ENCODE measurements around the gene BAIAP2L2. TPM values are rescaled to one million over a fixed set of nuclear protein-coding genes. Genes with fewer than 3 reads are reported as not detected.

The BAIAP2L2 gene
- total and polyA plus RNA-seq, 10 of the 15 experiments (the other 5 are each of a cell fraction or from before 2014, with no cell fraction given) = 0.08 to 0.38 (median 0.14) TPM; not detected in 6

GRCh38 chr22:38137876-38138687 lies 27.6 kb upstream of the BAIAP2L2 start:
- FAIRE-seq = no peak
- POLR2A ChIA-PET = no interaction called here

More at GRCh38 chr22:38137876-38138687, 27.6 kb upstream of the BAIAP2L2 start:
- intact Hi-C loops (cut with micrococcal nuclease; ENCODE audit: unreplicated experiment) = no loop called here
- Histone ChIP-seq H3K27me3 (replicated peaks in 1 of 2; ENCODE audit: control insufficient read depth in 2 of 2, insufficient read depth in 2 of 2, low read length in 1 of 2) (no peaks in the 10 kb centered on the region), H3K4me1 (ENCODE audit: control insufficient read depth, insufficient read depth, low read length) (no peaks in the 10 kb centered on the region), H4K20me1 (ENCODE audit: control insufficient read depth, insufficient read depth) (no peaks in the 10 kb centered on the region), H3K9me3 (replicated peaks; ENCODE audit: control insufficient read depth, insufficient read depth, low read length) (no peaks in the 10 kb centered on the region), H3K36me3 (ENCODE audit: control insufficient read depth in 2 of 2, insufficient read depth in 2 of 2, low read length in 1 of 2) (peaks cover 1 to 3% of the 10 kb centered on the region in 2 experiments), H3K27ac (ENCODE audit: control insufficient read depth, insufficient read depth) (no peak overlapping the region), H3K9ac (ENCODE audit: control insufficient read depth, insufficient read depth, low read length) (no peak overlapping the region), H3K4me3 (no peak overlapping the region), H3K79me2 (ENCODE audit: control insufficient read depth, insufficient read depth, low read length) (no peaks in the 10 kb centered on the region), H2AFZ (ENCODE audit: control insufficient read depth, low read depth, low read length) (no peak overlapping the region), H3K4me2 (ENCODE audit: control insufficient read depth, insufficient read depth) (no peak overlapping the region)
- no TSS peak for BruUV-seq (replicated peaks)
- DNase-seq (ENCODE audit: low read depth, low spot score) = no peak
- TF ChIP-seq CEBPB (IDR thresholded peaks at IDR 0.05; ENCODE audit: borderline replicate concordance in 1 of 2, low read depth in 2 of 2, low read length in 2 of 2) = no peak
- TF ChIP-seq TAF1 (IDR thresholded peaks at IDR 0.05; ENCODE audit: borderline replicate concordance, low read depth, low read length) = no peak
- no peak for TF ChIP-seq ZNF274 (IDR thresholded peaks at IDR 0.05; ENCODE audit: insufficient read depth, insufficient read length)
- TF ChIP-seq SIX5 (IDR thresholded peaks at IDR 0.05; ENCODE audit: low read depth, low read length, severe bottlenecking) = no peak
- no peak for TF ChIP-seq IRF3 (IDR thresholded peaks at IDR 0.05)
- TF ChIP-seq FOXM1 (IDR thresholded peaks at IDR 0.05; ENCODE audit: low read depth, low read length) = no peak
- no peak for TF ChIP-seq CHD1 (IDR thresholded peaks at IDR 0.05; ENCODE audit: low read depth, low read length)
- TF ChIP-seq CREM (IDR thresholded peaks at IDR 0.05; ENCODE audit: low read depth) = no peak
- TF ChIP-seq SMC3 (IDR thresholded peaks at IDR 0.05; ENCODE audit: borderline replicate concordance, low read length) = no peak
- TF ChIP-seq RAD51 (IDR thresholded peaks at IDR 0.05) = no peak
- no peak for TF ChIP-seq NKRF (conservative IDR thresholded peaks at IDR 0.05)
- TF ChIP-seq SIN3A (IDR thresholded peaks at IDR 0.05; ENCODE audit: low read depth, low read length) = no peak
- TF ChIP-seq POU2F2 (IDR thresholded peaks at IDR 0.05; ENCODE audit: borderline replicate concordance, low read depth, low read length) = no peak
- TF ChIP-seq IKZF2 (IDR thresholded peaks at IDR 0.05) = no peak
- no peak for TF ChIP-seq STAT3 (IDR thresholded peaks at IDR 0.05; ENCODE audit: low read depth, low read length)
- in situ Hi-C loops (cut with MboI) = no loop called here
- CTCF ChIA-PET = interaction anchor here (1.5 kb wide), 1 partner anchor 86 kb away, joined by 6 read pairs; no protein-coding TSS in a partner anchor
- ATAC-seq = no peak
- 81% methylated on average over 9 of the region's 9 CpGs for WGBS (ENCODE audit: insufficient coverage, insufficient replicate concordance, low lambda C conversion rate, missing lambda C conversion rate)
- RAD21 ChIA-PET (ENCODE audit: unreplicated experiment) = no interaction called here
- SMC1A ChIA-PET (ENCODE audit: uncharacterized antibody, unreplicated experiment) = interaction anchor here (1.4 kb wide), 1 partner anchor 30 kb away, joined by 3 read pairs; no protein-coding TSS in a partner anchor

Data from GM12878 (cell line).